ENCODE results near the gene RHBDD1. TPM values are rescaled to one million over a fixed set of nuclear protein-coding genes. Genes with fewer than 3 reads are reported as not detected.
"Not testable (repeated sequence)": the region's sequence is repeated elsewhere in the genome, so short reads cannot be mapped to it uniquely, and the experiment has no call there.

RHBDD1 gene
- total RNA-seq, 1 donor from 2014 or later: 31.3 TPM

DNA sequence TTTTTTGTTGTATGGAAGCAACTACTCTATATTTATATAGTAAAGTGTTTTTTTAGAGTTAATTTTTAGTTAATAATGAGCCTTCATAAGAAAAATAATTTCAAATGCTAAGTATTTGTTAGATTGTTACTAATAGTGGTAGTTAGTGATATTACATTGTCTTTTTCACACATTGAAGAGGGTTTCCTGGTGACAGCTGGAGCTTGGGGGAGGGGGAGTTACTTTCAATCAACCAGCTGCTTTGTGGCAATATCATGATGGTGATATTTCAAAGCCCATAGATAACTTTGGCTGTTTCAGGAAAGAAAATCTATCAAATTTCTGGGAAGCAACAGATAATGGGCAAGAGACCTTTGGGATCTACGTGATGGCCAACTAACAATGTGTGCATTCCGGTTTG is 4.1 kb downstream of the RHBDD1 start:
- no peak overlapping the region for H3K4me3 Mint-ChIP-seq (ENCODE audit: unreplicated experiment)

GRCh38 chr2:226843001-226843400 is 7.1 kb downstream of the RHBDD1 start:
- H3K27me3 ChIP-seq (ENCODE audit: insufficient read depth, low read length); H3K27ac Mint-ChIP-seq (ENCODE audit: unreplicated experiment); H3K9me3 Mint-ChIP-seq (ENCODE audit: unreplicated experiment); H3K27ac ChIP-seq (ENCODE audit: low read depth, low read length); DNase-seq (ENCODE audit: low read depth); H2AFZ ChIP-seq (ENCODE audit: low read depth, low read length); H3K4me2 ChIP-seq (ENCODE audit: low read length); H3K4me1 ChIP-seq (ENCODE audit: insufficient read depth, low read length); H3K36me3 Mint-ChIP-seq (ENCODE audit: low read depth, unreplicated experiment); H3K27me3 Mint-ChIP-seq (ENCODE audit: low read depth, unreplicated experiment); H3K9me3 ChIP-seq (ENCODE audit: insufficient read depth, low read depth, low read length); H3K4me1 Mint-ChIP-seq (ENCODE audit: low read depth, unreplicated experiment); H3K36me3 ChIP-seq (ENCODE audit: insufficient read depth, low read length); H3K4me3 Mint-ChIP-seq (ENCODE audit: unreplicated experiment); H3K4me3 ChIP-seq (ENCODE audit: insufficient read depth, low read depth, low read length); H4K20me1 ChIP-seq (ENCODE audit: insufficient read depth, low read length); FAIRE-seq; H3K9ac ChIP-seq (ENCODE audit: low read length): not testable (repeated sequence)
- H3K79me2 ChIP-seq (ENCODE audit: insufficient read depth, low read length): peaks cover 13% of the 10 kb centered on the region

More for the DNA sequence above, 4.1 kb downstream of the RHBDD1 start:
- peaks cover 2% of the 10 kb centered on the region for H3K36me3 Mint-ChIP-seq (ENCODE audit: low read depth, unreplicated experiment)
- no peaks in the 10 kb centered on the region for H3K27me3 Mint-ChIP-seq (ENCODE audit: low read depth, unreplicated experiment)
- Histone ChIP-seq H3K79me2 (ENCODE audit: insufficient read depth, low read length) (peaks cover 21% of the 10 kb centered on the region), H3K4me3 (ENCODE audit: insufficient read depth, low read depth, low read length) (no peak overlapping the region), H4K20me1 (ENCODE audit: insufficient read depth, low read length) (no peaks in the 10 kb centered on the region), H3K36me3 (ENCODE audit: insufficient read depth, low read length) (no peaks in the 10 kb centered on the region), H3K4me2 (ENCODE audit: low read length) (no peak overlapping the region), H3K27me3 (ENCODE audit: insufficient read depth, low read length) (no peaks in the 10 kb centered on the region), H2AFZ (ENCODE audit: low read depth, low read length) (no peak overlapping the region), H3K9ac (ENCODE audit: low read length) (no peak overlapping the region), H3K4me1 (ENCODE audit: insufficient read depth, low read length) (peaks cover 10% of the 10 kb centered on the region), H3K9me3 (ENCODE audit: insufficient read depth, low read depth, low read length) (no peaks in the 10 kb centered on the region), H3K27ac (ENCODE audit: low read depth, low read length) (no peak overlapping the region)
- DNase-seq (ENCODE audit: low read depth): no peak
- H3K27ac Mint-ChIP-seq (ENCODE audit: unreplicated experiment): no peak overlapping the region
- FAIRE-seq: no peak
- peaks cover 3% of the 10 kb centered on the region for H3K9me3 Mint-ChIP-seq (ENCODE audit: unreplicated experiment)
- TF ChIP-seq CTCF (IDR thresholded peaks at IDR 0.05; ENCODE audit: insufficient read depth, low read depth, low read length) (no peak), EZH2 (IDR thresholded peaks at IDR 0.05; ENCODE audit: insufficient read depth, low read length) (no peak)
- H3K4me1 Mint-ChIP-seq (ENCODE audit: low read depth, unreplicated experiment): peaks cover 15% of the 10 kb centered on the region

GRCh38 chr2:226845386-226846116 is 9.7 kb downstream of the RHBDD1 start:
- H2AFZ ChIP-seq (ENCODE audit: low read depth, low read length): no peak overlapping the region
- no peak overlapping the region for H3K27ac ChIP-seq (ENCODE audit: low read depth, low read length)
- H3K9ac ChIP-seq (ENCODE audit: low read length): no peak overlapping the region
- TF ChIP-seq EZH2 (IDR thresholded peaks at IDR 0.05; ENCODE audit: insufficient read depth, low read length) (no peak), CTCF (IDR thresholded peaks at IDR 0.05; ENCODE audit: insufficient read depth, low read depth, low read length) (no peak)
- H3K79me2 ChIP-seq (ENCODE audit: insufficient read depth, low read length): peaks cover 5% of the 10 kb centered on the region
- DNase-seq (ENCODE audit: low read depth): no peak
- H3K27me3 ChIP-seq (ENCODE audit: insufficient read depth, low read length): no peaks in the 10 kb centered on the region
- H3K27me3 Mint-ChIP-seq (ENCODE audit: low read depth, unreplicated experiment): no peaks in the 10 kb centered on the region
- H3K4me3 Mint-ChIP-seq (ENCODE audit: unreplicated experiment): no peak overlapping the region
- no peaks in the 10 kb centered on the region for H3K36me3 ChIP-seq (ENCODE audit: insufficient read depth, low read length)
- no peak overlapping the region for H3K27ac Mint-ChIP-seq (ENCODE audit: unreplicated experiment)
- H3K4me1 ChIP-seq (ENCODE audit: insufficient read depth, low read length): no peaks in the 10 kb centered on the region
- no peaks in the 10 kb centered on the region for H4K20me1 ChIP-seq (ENCODE audit: insufficient read depth, low read length)
- no peak for FAIRE-seq
- H3K36me3 Mint-ChIP-seq (ENCODE audit: low read depth, unreplicated experiment): peaks cover 2% of the 10 kb centered on the region
- no peaks in the 10 kb centered on the region for H3K4me1 Mint-ChIP-seq (ENCODE audit: low read depth, unreplicated experiment)
- no peak overlapping the region for H3K4me2 ChIP-seq (ENCODE audit: low read length)
- H3K9me3 Mint-ChIP-seq (ENCODE audit: unreplicated experiment): peaks cover 3% of the 10 kb centered on the region
- no peak overlapping the region for H3K4me3 ChIP-seq (ENCODE audit: insufficient read depth, low read depth, low read length)
- H3K9me3 ChIP-seq (ENCODE audit: insufficient read depth, low read depth, low read length): no peaks in the 10 kb centered on the region
